B cell (primary cell): ENCODE data around the gene GBP7. TPM values are rescaled to one million over a fixed set of nuclear protein-coding genes. Genes with fewer than 3 reads are reported as not detected.

Source experiments
- ATAC-seq: fragments of 200-7000 bp; cut with Tn5 transposase; one replicate; pipeline ENCODE4 v1.10.0; 2021; ENCODE audit warnings: low read depth, mild to moderate bottlenecking, moderate number of reproducible peaks, moderate library complexity
- CTCF ChIA-PET: fragments of 350-600 bp; sonication (Branson Sonifier 250); formaldehyde crosslinking; loops from one replicate; lab custom pipeline; 2021; ENCODE audit warnings: antibody characterized with exemption, inconsistent platforms; lab: Charles Lee
- POLR2A ChIA-PET: fragments of 350-600 bp; sonication (Branson Sonifier 250); formaldehyde crosslinking; loops from one replicate; lab custom pipeline; 2021; ENCODE audit warnings: antibody characterized with exemption; lab: Charles Lee
- DNase-seq: peaks from one replicate; pipeline ENCODE4 v3.0.0; 2013
- H2AFZ ChIP-seq: 2 replicates; pipeline ENCODE4 v1.6.1; 2012; ENCODE audit warnings: mild to moderate bottlenecking, low read depth, low read length; ENCODE audit not compliant: insufficient read depth, poor library complexity, severe bottlenecking
- H3K27ac ChIP-seq, 2 donors: 1 replicate in 1 of 2; 2 replicates in 1 of 2; pipeline ENCODE4 v1.5.1; 2012 to 2013; ENCODE audit warnings: low read length in 2 of 2, mild to moderate bottlenecking in 2 of 2, moderate library complexity in 1 of 2
- H3K27me3 ChIP-seq, 4 experiments: fragments of 200-600 bp in 1 of 4; sonication (generic) in 1 of 4; replicated peaks in 1 of 4; 1 replicate in 2 of 4; 2 replicates in 2 of 4; pipeline versions ENCODE4 v1.6.1 to v1.7.0; 2013 to 2016; ENCODE audit warnings: low read length in 3 of 4, mild to moderate bottlenecking in 2 of 4, mixed read lengths in 1 of 4, moderate library complexity in 1 of 4; ENCODE audit not compliant: insufficient read depth in 4 of 4, control insufficient read depth in 3 of 4; ENCODE audit errors: control extremely low read depth in 1 of 4
- H3K36me3 ChIP-seq, 2 experiments: replicated peaks in 1 of 2; 1 replicate in 1 of 2; 2 replicates in 1 of 2; pipeline versions ENCODE4 v1.6.1 to v1.7.1; 2013; ENCODE audit warnings: low read length in 1 of 2; ENCODE audit not compliant: insufficient read depth in 2 of 2, control insufficient read depth in 1 of 2; ENCODE audit errors: control extremely low read depth in 1 of 2, extremely low read depth in 1 of 2
- H3K4me1 ChIP-seq, 2 donors: fragments of 200-600 bp in 1 of 2; sonication (generic) in 1 of 2; 1 replicate in 1 of 2; 2 replicates in 1 of 2; pipeline versions ENCODE4 v1.5.1 to v1.6.1; 2013 to 2017; ENCODE audit warnings: low read length in 2 of 2; ENCODE audit not compliant: control insufficient read depth in 2 of 2, insufficient read depth in 2 of 2
- H3K4me2 ChIP-seq: replicated peaks from 2 replicates; pipeline ENCODE3; 2012; ENCODE audit warnings: mild to moderate bottlenecking, low read depth, low read length; ENCODE audit not compliant: poor library complexity, severe bottlenecking
- H3K4me3 ChIP-seq, 5 experiments: fragments of 200-600 bp in 1 of 5; sonication (generic) in 1 of 5; 1 replicate in 3 of 5; 2 replicates in 2 of 5; pipeline versions ENCODE4 v1.5.1 to v1.7.0; 2011 to 2016; ENCODE audit warnings: low read length in 4 of 5, mild to moderate bottlenecking in 4 of 5, low read depth in 2 of 5, control low read depth in 1 of 5, moderate library complexity in 1 of 5; ENCODE audit not compliant: insufficient read depth in 1 of 5; ENCODE audit errors: control extremely low read depth in 1 of 5, extremely low read depth in 1 of 5
- H3K79me2 ChIP-seq: fragments of 200-600 bp; sonication (generic); one replicate; pipeline ENCODE4 v1.6.0; 2016; ENCODE audit warnings: low read length; ENCODE audit not compliant: control insufficient read depth, insufficient read depth
- H3K9ac ChIP-seq: fragments of 200-600 bp; sonication (generic); 2 replicates; pipeline ENCODE4 v1.6.1; 2017; ENCODE audit warnings: mild to moderate bottlenecking, low read length, moderate library complexity
- H3K9me3 ChIP-seq, 3 donors: one replicate each; pipeline versions ENCODE4 v1.6.1 to v1.7.1; 2013; ENCODE audit warnings: low read length in 2 of 3; ENCODE audit not compliant: control insufficient read depth in 2 of 3, insufficient read depth in 1 of 3; ENCODE audit errors: control extremely low read depth in 1 of 3
- H4K20me1 ChIP-seq: 2 replicates; pipeline ENCODE4 v1.6.0; 2012; ENCODE audit warnings: mild to moderate bottlenecking, low read length; ENCODE audit not compliant: insufficient read depth, control insufficient read depth, poor library complexity, severe bottlenecking
- H3K27ac Mint-ChIP-seq: one replicate; pipeline ENCODE4 v1.8.0; 2021; ENCODE audit warnings: mixed read lengths
- H3K27me3 Mint-ChIP-seq: one replicate; pipeline ENCODE4 v1.8.0; 2021; ENCODE audit warnings: mixed read lengths
- H3K4me1 Mint-ChIP-seq: one replicate; pipeline ENCODE4 v1.8.0; 2021; ENCODE audit warnings: mixed read lengths
- H3K4me3 Mint-ChIP-seq: one replicate; pipeline ENCODE4 v1.8.0; 2021; ENCODE audit warnings: mixed read lengths
- H3K9me3 Mint-ChIP-seq: one replicate; pipeline ENCODE4 v1.8.0; 2022; ENCODE audit warnings: mixed read lengths; ENCODE audit not compliant: insufficient read depth
- EZH2 ChIP-seq: IDR thresholded peaks from 2 replicates; pipeline ENCODE4 v1.6.1; 2012; ENCODE audit warnings: borderline replicate concordance, low read depth, mild to moderate bottlenecking, moderate library complexity, low read length; ENCODE audit not compliant: insufficient read depth, poor library complexity, severe bottlenecking
- WGBS: methylation state at CpG from one replicate; pipeline ENCODE4 v1.1.5; 2013; ENCODE audit warnings: missing lambda C conversion rate; ENCODE audit not compliant: insufficient coverage; 5-methylcytosine and 5-hydroxymethylcytosine counted together
- intact Hi-C: fragments of 100-400 bp; cut with micrococcal nuclease; formaldehyde crosslinking; loops from one replicate; pipeline ENCODE4 v1.10.0; 2022
- polyA plus RNA-seq: library from polyadenylated mRNA; depleted of rRNA; stranded (reverse); fragments of >200 nt; gene quantifications from 2 replicates; pipeline ENCODE4 v1.2.3, GENCODE V29; 2012
- total RNA-seq, 2 donors: library from RNA; stranded (reverse); fragments of 120-200 nt in 1 of 2; gene quantifications; 1 replicate in 1 of 2; 2 replicates in 1 of 2; pipeline versions ENCODE4 v1.2.3 to v1.2.4, GENCODE V29; 2013 to 2022
- TF ChIP-seq, protein P1 (sequence below): fragments of 200-600 bp; IDR thresholded peaks from one replicate; pipeline ENCODE4 v1.8.0; 2022; ENCODE audit warnings: antibody characterized with exemption, mild to moderate bottlenecking

Gene GBP7
- total and polyA plus RNA-seq, 2 donors (not counting 1 experiment from before 2014, with no cell fraction given): not detected

DNA sequence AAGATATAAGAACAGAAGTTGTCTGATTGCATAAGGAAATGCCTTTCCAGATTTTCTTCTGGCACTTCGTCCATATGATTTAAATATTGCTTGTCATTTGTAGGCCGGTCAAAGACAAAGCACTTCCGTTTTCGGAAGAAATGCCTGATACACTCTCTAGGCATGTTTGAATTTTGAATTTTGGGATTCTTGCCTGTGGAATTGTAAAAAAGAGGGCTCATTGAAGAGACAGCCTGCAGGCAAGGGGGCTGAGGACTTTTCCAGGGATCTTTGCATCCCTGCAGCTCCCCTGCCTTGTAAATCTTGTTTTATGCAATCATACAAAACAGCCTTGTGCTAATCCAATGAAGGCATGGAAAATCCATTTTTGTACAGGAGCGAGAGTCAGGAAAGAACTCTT, 15.5 kb upstream of the GBP7 start:
- H3K27ac Mint-ChIP-seq: no peak overlapping the region
- CTCF ChIA-PET: no interaction called here
- no peaks in the 10 kb centered on the region for H3K27me3 Mint-ChIP-seq

DNA sequence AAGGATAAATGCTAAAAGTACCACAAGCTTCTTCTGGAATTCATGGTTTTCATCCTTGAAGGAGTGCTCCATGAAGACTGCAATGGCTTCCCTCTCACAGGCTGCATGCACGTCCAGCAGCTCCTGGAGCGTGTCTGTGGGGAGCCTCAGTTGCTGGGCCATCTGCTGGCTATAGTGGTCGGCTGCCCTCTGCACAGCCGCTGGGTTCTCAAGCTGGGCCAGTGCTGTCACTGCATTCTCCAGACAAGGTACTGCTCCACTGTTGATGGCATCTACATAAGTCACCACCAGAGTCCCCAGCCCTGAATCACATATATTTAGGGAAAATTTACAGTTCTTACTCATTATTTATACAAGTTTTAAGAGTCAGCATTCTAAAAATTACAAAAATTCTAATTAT, 14.2 kb upstream of the GBP7 start:
- Mint-ChIP-seq H3K4me3 (no peak overlapping the region), H3K9me3 (no peaks in the 10 kb centered on the region), H3K4me1 (peaks cover under 1% of the 10 kb centered on the region), H3K27me3 (no peaks in the 10 kb centered on the region), H3K27ac (no peak overlapping the region)
- no peaks in the 10 kb centered on the region for H3K9me3 ChIP-seq
- no peaks in the 10 kb centered on the region for H3K4me1 ChIP-seq
- H3K79me2 ChIP-seq: no peaks in the 10 kb centered on the region
- H2AFZ ChIP-seq: no peak overlapping the region
- 97% methylated on average over 4 of the region's 4 CpGs for WGBS
- CTCF ChIA-PET: interaction anchor here (1.3 kb wide), 1 partner anchor 168 kb away, joined by 4 read pairs; no protein-coding TSS in a partner anchor
- no peak overlapping the region for H3K27ac ChIP-seq
- no peak for ATAC-seq
- no peak for DNase-seq
- POLR2A ChIA-PET: no interaction called here
- peaks cover 0 to 62% of the 10 kb centered on the region in 2 experiments for H3K36me3 ChIP-seq
- H4K20me1 ChIP-seq: no peaks in the 10 kb centered on the region
- H3K4me2 ChIP-seq: no peak overlapping the region
- no peak overlapping the region for H3K4me3 ChIP-seq
- TF ChIP-seq, protein P1, sequence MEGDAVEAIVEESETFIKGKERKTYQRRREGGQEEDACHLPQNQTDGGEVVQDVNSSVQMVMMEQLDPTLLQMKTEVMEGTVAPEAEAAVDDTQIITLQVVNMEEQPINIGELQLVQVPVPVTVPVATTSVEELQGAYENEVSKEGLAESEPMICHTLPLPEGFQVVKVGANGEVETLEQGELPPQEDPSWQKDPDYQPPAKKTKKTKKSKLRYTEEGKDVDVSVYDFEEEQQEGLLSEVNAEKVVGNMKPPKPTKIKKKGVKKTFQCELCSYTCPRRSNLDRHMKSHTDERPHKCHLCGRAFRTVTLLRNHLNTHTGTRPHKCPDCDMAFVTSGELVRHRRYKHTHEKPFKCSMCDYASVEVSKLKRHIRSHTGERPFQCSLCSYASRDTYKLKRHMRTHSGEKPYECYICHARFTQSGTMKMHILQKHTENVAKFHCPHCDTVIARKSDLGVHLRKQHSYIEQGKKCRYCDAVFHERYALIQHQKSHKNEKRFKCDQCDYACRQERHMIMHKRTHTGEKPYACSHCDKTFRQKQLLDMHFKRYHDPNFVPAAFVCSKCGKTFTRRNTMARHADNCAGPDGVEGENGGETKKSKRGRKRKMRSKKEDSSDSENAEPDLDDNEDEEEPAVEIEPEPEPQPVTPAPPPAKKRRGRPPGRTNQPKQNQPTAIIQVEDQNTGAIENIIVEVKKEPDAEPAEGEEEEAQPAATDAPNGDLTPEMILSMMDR: no peak
- TF ChIP-seq EZH2: no peak
- no peaks in the 10 kb centered on the region for H3K27me3 ChIP-seq
- no peak overlapping the region for H3K9ac ChIP-seq
- intact Hi-C loops: no loop called here

More for the DNA sequence above, 15.5 kb upstream of the GBP7 start:
- WGBS: 100% methylated on average over 4 of the region's 5 CpGs
- Histone ChIP-seq H3K4me3 (no peak overlapping the region), H3K9ac (no peak overlapping the region), H3K27ac (no peak overlapping the region), H4K20me1 (no peaks in the 10 kb centered on the region), H2AFZ (no peak overlapping the region), H3K4me2 (no peak overlapping the region), H3K27me3 (no peaks in the 10 kb centered on the region), H3K36me3 (peaks cover 0 to 54% of the 10 kb centered on the region in 2 experiments), H3K4me1 (peaks cover 4 to 10% of the 10 kb centered on the region in 2 donors), H3K9me3 (no peaks in the 10 kb centered on the region), H3K79me2 (no peaks in the 10 kb centered on the region)
- TF ChIP-seq, protein P1: no peak
- no peak for TF ChIP-seq EZH2
- Mint-ChIP-seq H3K4me3 (no peak overlapping the region), H3K9me3 (no peaks in the 10 kb centered on the region), H3K4me1 (peaks cover 11% of the 10 kb centered on the region)
- POLR2A ChIA-PET: no interaction called here
- intact Hi-C loops: no loop called here
- DNase-seq: no peak
- no peak for ATAC-seq
